NCI-H1930 (cell line): ENCODE results near the gene PCLAF.
"Not testable (repeated sequence)": the region's sequence is repeated elsewhere in the genome, so short reads cannot be mapped to it uniquely, and the experiment has no call there.

ENCODE experiments used
- DNase-seq, 2 experiments: peaks; one replicate each; lab custom pipeline; 2025; lab: John Stamatoyannopoulos, UW

Gene PCLAF, protein sequence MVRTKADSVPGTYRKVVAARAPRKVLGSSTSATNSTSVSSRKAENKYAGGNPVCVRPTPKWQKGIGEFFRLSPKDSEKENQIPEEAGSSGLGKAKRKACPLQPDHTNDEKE

DNA sequence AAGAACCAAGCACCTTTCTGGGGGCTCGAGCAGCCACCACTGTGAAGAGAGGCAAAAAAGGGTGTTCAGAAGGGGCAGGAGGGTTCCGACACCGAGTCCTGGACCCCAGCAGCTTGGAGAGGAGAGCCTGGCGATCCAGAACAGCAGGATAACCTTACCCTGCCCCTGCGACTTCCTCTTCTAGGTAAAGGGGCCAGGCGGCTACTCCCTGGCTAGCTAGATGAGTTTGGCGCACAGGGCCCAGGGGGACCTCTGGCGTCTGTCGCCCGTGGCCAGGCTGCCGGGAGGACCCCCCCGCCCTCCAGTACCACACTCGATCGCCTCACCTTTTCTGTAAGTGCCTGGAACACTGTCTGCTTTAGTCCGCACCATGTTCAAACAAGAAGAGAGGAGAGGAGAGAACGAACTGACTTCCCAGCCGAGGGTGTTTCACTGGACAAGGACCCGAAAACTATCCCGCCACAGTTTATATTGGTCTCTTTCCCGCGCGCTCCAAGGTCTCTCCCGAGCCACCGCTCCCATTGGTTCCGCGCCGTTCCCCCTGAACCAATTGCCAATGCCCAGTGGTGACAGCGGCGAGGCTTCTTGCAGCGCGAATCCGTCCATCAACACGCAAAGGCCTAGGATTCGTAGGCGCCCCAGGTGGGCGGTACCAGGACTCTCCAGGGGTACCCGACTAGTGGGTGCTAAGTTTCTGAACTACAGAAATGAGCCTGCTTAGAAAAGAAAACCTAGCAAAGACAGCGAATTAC lies at the start of gene PCLAF:
PCLAF (minus strand) TSS at position 442 of the 752 bp plus-strand sequence; CDS start at position 372, 70 bp downstream.
- peak; percentile 41 to 70 for DNase-seq

GRCh38 chr15:64430000-64430735 lies 48.9 kb upstream of the PCLAF start:
- DNase-seq = peak in 1 of 2 experiments; percentile 0

DNA sequence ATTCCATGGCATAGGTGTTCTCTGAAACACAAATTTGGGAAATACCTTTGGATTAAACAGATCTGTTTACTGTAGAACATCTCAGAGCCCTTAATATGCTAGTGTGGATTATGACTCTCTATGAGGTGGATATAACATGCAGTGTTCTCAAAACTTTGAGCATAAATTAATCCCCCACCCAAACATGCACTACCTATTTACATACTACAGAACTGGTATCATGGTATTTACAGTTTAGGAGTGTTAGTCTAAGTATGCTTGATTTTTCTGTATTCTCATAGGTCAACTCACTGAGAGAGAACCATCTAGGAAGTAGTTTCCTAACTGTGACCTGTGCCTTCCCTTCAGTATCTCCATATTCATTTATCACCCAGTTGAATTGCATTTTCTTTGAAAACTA lies 48.2 kb upstream of the PCLAF start:
- no peak for DNase-seq

GRCh38 chr15:64426845-64427465 lies 45.7 kb upstream of the PCLAF start:
- DNase-seq = no peak

DNA sequence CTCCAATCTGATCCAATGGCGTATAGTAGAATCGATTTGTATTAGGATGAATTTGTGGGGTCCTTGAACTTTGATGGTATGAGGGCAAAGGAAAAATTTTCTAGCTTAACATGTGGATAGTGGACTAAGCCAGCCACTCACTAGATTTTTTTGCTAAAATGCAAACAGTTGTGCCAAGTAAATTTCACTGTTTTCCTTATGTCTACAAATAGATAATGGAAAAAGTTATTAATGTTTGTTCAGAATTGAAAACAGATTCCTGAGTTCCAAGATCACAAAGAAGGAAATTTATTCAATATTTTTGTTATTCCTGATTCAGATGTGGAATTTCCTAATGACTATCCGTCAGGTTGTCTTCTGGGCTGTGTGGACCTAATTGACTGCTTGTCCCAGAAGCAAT lies 44.0 kb upstream of the PCLAF start:
- no peak for DNase-seq

DNA sequence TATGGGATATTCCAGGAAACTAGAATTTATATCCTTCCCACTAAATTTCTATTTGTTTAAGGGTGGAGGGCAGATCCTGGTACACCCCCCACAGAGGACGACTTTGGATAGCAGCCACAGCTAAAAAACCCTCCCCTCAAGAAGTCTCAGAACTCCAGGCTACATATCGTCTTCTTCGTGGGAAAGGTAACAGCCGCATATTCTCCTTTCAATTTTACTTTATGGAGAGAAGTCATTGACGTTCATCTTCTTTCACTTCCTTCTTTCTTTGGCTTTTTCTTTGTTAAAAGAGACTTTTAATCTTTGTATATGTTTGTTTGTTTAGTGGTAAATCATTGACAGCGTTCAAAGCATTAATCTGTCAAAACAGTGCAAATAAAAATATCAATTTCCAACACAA lies 42.7 kb upstream of the PCLAF start:
- DNase-seq = no peak

DNA sequence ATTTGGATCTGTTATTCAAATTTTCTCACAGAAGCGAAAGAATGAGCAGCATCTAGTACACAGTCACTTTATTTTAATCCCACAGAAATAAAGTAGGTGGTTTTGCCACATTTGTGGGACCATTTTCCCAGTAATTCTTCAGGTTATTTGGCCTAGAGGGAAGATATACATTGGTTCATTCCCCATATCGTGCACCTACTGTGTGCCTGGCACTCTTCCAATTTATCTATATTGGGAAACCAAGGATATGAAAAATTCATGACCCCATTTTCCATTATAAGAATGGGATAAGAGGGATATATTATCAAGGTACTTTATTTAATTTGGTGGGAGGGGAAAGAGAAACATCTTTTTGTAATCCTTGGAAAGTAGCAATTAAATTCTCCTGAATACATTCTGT lies 41.5 kb upstream of the PCLAF start:
- no peak for DNase-seq

- no peak for DNase-seq
These were observed 31.0 kb upstream of the PCLAF start for GRCh38 chr15:64412216-64412615.

GRCh38 chr15:64400583-64400982 lies 19.3 kb upstream of the PCLAF start:
- no peak for DNase-seq

GRCh38 chr15:64398575-64398974 lies 17.3 kb upstream of the PCLAF start:
- DNase-seq = no peak

- DNase-seq = no peak
These were observed 15.5 kb upstream of the PCLAF start for GRCh38 chr15:64396789-64397188.

DNA sequence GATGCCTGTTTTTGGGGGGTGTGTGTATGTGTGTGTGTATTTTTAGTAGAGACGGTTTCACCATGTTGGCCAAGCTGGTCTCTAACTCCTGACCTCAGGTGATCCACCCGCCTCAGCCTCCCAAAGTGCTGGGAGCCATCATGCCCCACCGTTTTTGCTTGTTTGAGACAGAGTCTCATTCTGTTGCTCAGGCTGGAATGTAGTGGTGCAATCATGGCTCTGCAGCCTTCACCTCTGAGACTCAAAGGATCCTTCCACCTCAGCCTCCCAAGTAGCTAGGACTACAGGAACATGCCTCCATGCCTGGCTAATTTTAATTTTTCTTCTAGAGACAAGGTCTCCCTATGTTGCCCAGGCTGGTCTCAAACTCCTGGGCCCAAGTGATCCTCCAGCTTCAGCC lies 11.2 kb upstream of the PCLAF start:
- not testable (repeated sequence) for DNase-seq

DNA sequence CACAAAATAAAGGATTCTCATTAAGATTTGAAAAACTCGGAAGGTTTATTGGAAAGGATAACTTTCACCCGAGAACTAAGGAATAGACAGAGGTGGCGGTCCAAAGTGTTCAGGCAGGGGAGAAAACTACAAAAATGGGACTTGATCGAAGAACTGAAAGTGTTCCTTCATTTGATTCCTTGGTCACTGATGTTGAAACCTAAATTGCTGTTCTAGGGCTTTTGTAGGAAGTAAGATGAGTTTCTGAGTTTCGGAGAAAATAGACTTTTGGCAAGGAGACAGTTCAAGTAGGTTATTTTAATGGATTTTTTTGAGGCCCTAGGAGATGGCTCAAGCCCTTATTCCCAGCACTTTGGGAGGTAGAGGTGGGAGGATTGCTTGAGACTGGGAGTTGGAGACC lies 7.8 kb upstream of the PCLAF start:
- no peak for DNase-seq

- DNase-seq = no peak
These were observed 6.4 kb upstream of the PCLAF start, which contains the start of gene TRIP4 for GRCh38 chr15:64387562-64388168. Gene TRIP4, plus strand, starts transcription at chr15:64387836. Its CDS starts 28 bp downstream, at chr15:64387864.

GRCh38 chr15:64386291-64386690 lies 5.0 kb upstream of the PCLAF start:
- DNase-seq = no peak

- DNase-seq = no peak
These were observed 2.5 kb upstream of the PCLAF start for GRCh38 chr15:64383760-64384159.

GRCh38 chr15:64380130-64380870 lies 941 bp downstream of the PCLAF start:
- DNase-seq = not testable (repeated sequence)

DNA sequence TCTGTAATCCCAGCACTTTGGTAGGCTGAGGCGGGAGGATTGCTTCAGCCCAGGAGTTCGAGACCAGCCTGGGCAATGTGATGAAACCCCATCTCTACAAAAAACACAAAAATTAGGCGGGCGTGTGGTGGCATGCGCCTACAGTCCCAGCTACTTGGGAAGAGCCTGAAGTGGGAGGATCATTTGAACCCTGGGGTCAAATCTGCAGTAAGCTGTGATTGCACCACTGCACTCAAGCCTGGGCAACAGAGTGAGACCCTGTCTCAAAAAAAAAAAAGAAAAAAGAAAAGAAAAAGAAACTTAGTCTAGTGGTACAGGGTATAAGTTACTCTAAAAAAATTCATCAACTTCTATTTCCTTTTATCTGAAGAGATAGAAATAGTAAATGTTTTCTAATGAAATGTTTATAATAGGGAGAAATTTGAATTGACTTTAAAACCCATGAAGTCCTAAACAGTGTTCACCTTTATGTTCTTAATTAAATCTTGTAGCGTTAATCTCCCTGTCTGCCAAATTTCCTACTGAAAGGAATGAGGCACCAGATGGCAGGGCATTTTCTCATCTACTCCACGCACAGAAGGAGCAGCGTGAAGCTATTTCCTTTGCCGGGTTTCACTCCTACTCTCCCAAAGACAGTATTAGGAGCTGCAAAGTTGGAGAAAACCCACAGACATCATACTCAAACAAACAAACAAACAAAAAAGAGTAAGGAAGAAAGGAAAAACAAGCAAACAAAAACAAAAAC lies 1.9 kb downstream of the PCLAF start:
- no peak for DNase-seq

GRCh38 chr15:64373360-64373759 lies 7.9 kb downstream of the PCLAF start:
- DNase-seq = no peak

- DNase-seq = not testable (repeated sequence)
These were observed 9.9 kb downstream of the PCLAF start for GRCh38 chr15:64371383-64371782.
